ENCODE measurements around the gene PAXX. TPM values are rescaled to one million over a fixed set of nuclear protein-coding genes. Genes with fewer than 3 reads are reported as not detected.

Gene PAXX
- total RNA-seq, 1 experiment from 2014 or later: 64.0 TPM

- intact Hi-C loops (cut with micrococcal nuclease; ENCODE audit: unreplicated experiment): no loop called here
- BruUV-seq (replicated peaks): no TSS peak
- no peaks in the 10 kb centered on the region for H3K27me3 ChIP-seq (ENCODE audit: control insufficient read depth, insufficient read depth, low read length)
- no peak overlapping the region for H3K4me3 ChIP-seq (ENCODE audit: low read depth in 2 of 2, low read length in 2 of 2)
- H3K4me1 ChIP-seq (ENCODE audit: control insufficient read depth, insufficient read depth, low read length): peaks cover 10% of the 10 kb centered on the region
- no peak for ATAC-seq
- no peak overlapping the region for H3K27ac ChIP-seq (ENCODE audit: low read length)
- no peak for DNase-seq (ENCODE audit: low read depth, low spot score)
- no peaks in the 10 kb centered on the region for H3K9me3 ChIP-seq (ENCODE audit: control insufficient read depth, insufficient read depth, low read depth, low read length)
- in situ Hi-C loops (cut with HindIII; ENCODE audit: low pct_unique_long_range_greater_than_20kb, low sequenced_read_pairs): no loop called here
- ChIA-PET POLR2A (no interaction called here), CTCF (no interaction called here)
- H3K36me3 ChIP-seq (ENCODE audit: control insufficient read depth, insufficient read depth, low read length): no peaks in the 10 kb centered on the region
- no peak for TF ChIP-seq POLR2AphosphoS5 (IDR thresholded peaks at IDR 0.05; ENCODE audit: low read depth, low read length)
- no peak for TF ChIP-seq TCF7L2 (IDR thresholded peaks at IDR 0.05; ENCODE audit: low read depth, low read length)
- TF ChIP-seq REST (IDR thresholded peaks at IDR 0.05; ENCODE audit: insufficient read depth in 1 of 2, low read depth in 2 of 2, low read length in 1 of 2): no peak
- no peak for TF ChIP-seq SIN3A (IDR thresholded peaks at IDR 0.05; ENCODE audit: borderline replicate concordance, insufficient read depth, low read depth, low read length)
- TF ChIP-seq CTCF (IDR thresholded peaks at IDR 0.05): no peak
Observed at GRCh38 chr9:137000177-137000930, 8.1 kb downstream of the PAXX start.

GRCh38 chr9:137001857-137002645 is 9.8 kb downstream of the PAXX start:
- Histone ChIP-seq H3K27me3 (ENCODE audit: control insufficient read depth, insufficient read depth, low read length) (no peaks in the 10 kb centered on the region), H3K9me3 (ENCODE audit: control insufficient read depth, insufficient read depth, low read depth, low read length) (no peaks in the 10 kb centered on the region), H3K36me3 (ENCODE audit: control insufficient read depth, insufficient read depth, low read length) (no peaks in the 10 kb centered on the region), H3K27ac (ENCODE audit: low read length) (no peak overlapping the region), H3K4me3 (ENCODE audit: low read depth in 2 of 2, low read length in 2 of 2) (no peak overlapping the region), H3K4me1 (ENCODE audit: control insufficient read depth, insufficient read depth, low read length) (no peaks in the 10 kb centered on the region)
- ChIA-PET POLR2A (no interaction called here), CTCF (interaction anchor here (1.1 to 1.3 kb wide), 2 partner anchors 27 to 33 kb away, joined by 3 to 4 read pairs; no protein-coding TSS in a partner anchor)
- DNase-seq (ENCODE audit: low read depth, low spot score) (no peak), ATAC-seq (no peak)
- TF ChIP-seq REST (IDR thresholded peaks at IDR 0.05; ENCODE audit: insufficient read depth in 1 of 2, low read depth in 2 of 2, low read length in 1 of 2) (no peak), TCF7L2 (IDR thresholded peaks at IDR 0.05; ENCODE audit: low read depth, low read length) (no peak), POLR2AphosphoS5 (IDR thresholded peaks at IDR 0.05; ENCODE audit: low read depth, low read length) (no peak), CTCF (IDR thresholded peaks at IDR 0.05) (no peak), SIN3A (IDR thresholded peaks at IDR 0.05; ENCODE audit: borderline replicate concordance, insufficient read depth, low read depth, low read length) (no peak)
- intact Hi-C loops (cut with micrococcal nuclease; ENCODE audit: unreplicated experiment) (no loop called here), in situ Hi-C loops (cut with HindIII; ENCODE audit: low pct_unique_long_range_greater_than_20kb, low sequenced_read_pairs) (no loop called here)
- BruUV-seq (replicated peaks): no TSS peak

All from Panc1 (cell line).